GM19099 (cell line): Measurements from ENCODE around the gene BPIFB3.

Experiments
- POLR2A ChIP-seq: IDR thresholded peaks from 3 replicates; pipeline ENCODE4 v1.6.1; 2011; ENCODE audit warnings: low read depth; ENCODE audit not compliant: insufficient read length; ENCODE audit errors: extremely low read depth

BPIFB3 gene

GRCh38 chr20:33022694-33023438, 30.8 kb upstream of the BPIFB3 start:
- TF ChIP-seq POLR2A = no peak

DNA sequence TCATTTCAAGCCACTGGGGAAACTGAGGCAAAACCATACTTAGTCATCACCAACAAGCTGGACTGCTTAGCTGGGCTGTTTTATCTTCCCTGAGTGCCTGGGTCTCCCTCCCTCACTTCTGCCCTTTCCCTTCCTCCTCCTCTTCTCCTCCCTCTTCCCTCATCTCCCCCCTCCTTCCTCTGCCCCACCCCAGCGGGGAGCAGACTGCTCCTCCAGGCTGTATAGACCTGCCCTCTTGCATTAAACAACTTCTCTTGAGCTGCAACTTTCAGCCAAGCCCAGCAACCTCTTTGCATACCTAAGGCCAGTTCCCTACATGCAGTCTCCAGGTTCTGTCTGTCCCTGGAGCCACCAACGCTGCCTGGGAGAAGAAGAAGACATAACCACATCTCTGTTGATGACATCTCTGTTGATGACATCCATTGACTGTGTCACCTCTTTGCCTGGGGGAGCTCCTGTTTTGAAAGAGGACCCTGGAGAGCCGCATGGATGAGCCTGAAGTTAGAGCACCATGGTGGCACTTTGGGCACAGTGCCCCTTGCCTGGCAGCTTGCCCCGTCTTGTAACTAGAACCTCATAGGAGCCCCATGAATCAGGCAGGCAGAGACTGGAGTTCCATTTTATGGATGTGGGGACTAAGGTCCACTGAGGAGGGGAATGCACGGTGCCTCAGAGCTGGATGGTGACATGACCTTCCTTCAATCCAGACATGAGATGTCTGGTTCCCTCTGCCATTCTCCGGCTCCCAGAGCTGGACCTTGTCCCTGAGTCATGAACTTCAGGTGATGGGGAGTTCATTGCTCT, 30.1 kb upstream of the BPIFB3 start:
- TF ChIP-seq POLR2A = no peak

DNA sequence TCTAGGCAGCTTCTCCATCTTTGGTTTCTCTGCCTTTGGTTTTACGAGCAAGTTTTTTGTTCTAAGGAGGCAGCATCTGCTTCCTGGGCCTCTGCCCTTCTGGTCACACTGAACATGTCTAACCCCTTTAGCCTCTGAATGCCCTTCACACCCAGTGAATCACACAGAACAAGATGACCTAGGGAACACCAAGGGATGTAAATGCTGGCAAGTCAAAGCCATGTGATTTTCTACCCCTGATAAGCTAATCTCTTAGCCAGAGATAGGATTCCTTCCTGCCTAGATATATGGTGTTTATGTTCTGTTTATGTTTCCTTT, 29.5 kb upstream of the BPIFB3 start:
- TF ChIP-seq POLR2A = no peak

GRCh38 chr20:33024609-33025317, 28.9 kb upstream of the BPIFB3 start:
- no peak for TF ChIP-seq POLR2A

DNA sequence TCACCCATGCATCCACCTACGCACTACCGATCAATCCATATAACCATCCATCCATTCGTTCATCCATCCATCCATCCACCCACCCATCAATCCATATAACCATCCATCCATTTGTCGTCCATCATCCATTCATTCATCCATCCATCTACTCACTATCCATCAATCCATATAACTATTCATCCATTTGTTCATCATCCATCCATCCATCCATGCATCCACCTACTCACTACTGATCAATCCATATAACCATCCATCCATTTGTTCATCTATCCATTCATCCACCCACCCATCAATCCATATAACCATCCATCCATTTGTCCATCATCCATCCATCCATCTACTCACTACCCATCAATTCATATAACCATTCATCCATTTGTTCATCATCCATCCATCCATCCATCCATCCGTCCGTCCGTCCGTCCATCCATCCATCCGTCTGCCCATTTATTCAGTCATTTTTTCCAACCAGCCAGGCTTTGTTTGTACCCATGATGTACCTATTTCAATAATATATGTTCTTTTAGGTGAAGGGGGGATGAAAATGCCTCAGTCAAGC, 28.3 kb upstream of the BPIFB3 start:
- TF ChIP-seq POLR2A = no peak

- no peak for TF ChIP-seq POLR2A
Measured at GRCh38 chr20:33026072-33026778, 27.5 kb upstream of the BPIFB3 start.

- TF ChIP-seq POLR2A = no peak
Measured at GRCh38 chr20:33026779-33027759, 26.6 kb upstream of the BPIFB3 start.

DNA sequence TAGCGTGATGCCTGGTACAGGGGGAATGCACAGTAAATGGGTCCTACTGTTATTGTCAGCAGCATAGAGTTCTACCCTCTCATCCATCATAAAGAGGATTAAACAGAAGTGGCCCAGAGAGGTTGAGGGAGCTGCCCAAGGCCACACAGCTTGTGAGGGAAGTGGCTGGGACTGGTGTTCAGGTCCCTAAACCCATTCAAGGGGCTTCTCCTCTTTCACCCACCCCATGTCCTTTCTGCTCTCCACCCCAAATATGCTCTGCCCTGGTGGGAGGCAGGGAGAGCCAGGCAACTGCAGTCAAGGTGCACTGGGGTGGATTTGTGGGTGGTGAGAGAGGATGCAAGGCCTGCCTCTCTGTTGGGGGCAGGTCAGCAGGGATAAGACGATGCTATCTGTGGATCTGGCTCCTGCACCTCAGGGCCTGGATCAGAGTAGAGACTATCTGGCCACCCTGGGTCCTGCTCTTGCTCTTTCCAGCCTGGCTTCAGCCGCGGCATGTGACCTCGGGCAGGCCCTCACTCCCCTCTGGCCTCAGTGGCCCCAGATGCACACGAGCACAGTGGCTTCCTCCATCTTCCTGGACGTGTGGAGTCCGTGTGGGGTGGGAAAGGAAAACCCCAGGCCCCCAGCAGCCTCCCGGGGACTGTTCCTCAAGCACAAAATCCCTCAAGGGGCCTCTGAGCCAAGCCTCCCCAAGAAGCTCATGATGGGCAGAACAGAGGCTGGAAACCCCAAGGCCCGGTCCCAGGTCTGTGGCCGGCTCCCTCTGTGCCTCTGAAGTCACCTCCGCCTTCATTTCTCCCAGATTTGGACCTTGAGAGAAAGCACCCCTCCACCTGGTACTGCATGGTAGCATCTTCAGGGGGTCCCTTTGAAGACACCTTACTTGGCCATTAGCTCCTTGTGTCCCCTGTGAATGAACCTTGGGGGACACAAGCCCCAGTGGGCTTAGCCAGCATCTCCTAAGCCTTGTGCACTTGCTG, 25.6 kb upstream of the BPIFB3 start:
- no peak for TF ChIP-seq POLR2A

DNA sequence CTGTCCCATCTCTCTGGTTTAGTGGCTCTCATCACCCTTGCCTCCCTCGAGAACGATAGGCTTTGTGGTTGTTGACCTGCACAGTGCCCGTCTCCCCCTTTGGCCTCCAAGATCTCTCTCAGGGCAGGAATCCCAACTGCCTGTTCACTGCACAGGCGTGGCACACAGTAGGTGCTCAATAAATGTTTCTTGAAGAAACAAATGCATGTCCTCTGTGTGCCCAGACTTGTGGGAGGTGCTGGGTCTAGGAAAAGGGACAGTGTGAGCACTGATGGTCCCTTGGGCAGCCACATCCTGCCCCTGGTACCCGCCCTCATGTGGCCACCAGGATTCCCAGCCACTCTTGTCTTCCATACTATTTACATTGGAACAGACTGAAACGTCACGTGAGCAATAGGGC, 24.8 kb upstream of the BPIFB3 start:
- no peak for TF ChIP-seq POLR2A

DNA sequence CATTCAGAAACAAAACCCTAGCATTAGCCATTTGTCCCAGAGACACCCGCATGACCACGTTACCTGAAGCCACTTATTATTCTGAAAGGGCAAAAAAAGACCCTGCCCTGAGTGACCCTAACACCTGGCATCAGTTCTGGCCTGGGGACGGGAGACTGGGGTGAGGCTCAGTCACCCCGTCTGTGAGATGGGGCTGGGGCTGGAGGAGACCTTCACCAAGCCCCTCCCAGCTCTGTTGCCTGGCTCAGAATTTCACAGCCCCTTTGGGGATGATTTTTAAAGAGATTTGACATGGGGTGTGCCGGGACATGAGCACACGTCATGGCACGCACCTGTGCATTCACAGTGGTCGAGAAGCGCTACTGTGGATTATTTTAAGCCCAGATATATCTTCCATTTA, 23.6 kb upstream of the BPIFB3 start:
- TF ChIP-seq POLR2A = no peak

GRCh38 chr20:33030569-33030968, 23.1 kb upstream of the BPIFB3 start:
- TF ChIP-seq POLR2A = no peak

DNA sequence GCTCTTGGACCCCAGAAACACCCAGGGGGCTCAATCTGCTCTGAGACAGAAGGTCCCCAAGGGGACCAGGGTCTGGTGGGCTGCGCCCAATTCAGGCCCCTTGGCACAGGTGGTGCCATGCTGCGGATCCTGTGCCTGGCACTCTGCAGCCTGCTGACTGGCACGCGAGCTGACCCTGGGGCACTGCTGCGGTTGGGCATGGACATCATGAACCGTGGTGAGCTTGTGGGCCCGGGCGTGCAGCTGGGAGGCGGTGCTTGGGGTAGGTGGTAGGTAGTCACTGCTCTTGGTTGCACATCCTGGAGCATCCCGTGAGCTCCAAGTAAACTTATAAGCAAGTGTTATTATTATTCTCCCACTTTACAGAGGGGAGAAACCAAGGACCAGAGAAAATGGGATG, 22.2 kb upstream of the BPIFB3 start, which contains the start of gene BPIFB6:
BPIFB6 (plus strand) TSS at position 118 of the 400 bp plus-strand sequence; CDS start at position 118, 0 bp downstream.
- TF ChIP-seq POLR2A = no peak

DNA sequence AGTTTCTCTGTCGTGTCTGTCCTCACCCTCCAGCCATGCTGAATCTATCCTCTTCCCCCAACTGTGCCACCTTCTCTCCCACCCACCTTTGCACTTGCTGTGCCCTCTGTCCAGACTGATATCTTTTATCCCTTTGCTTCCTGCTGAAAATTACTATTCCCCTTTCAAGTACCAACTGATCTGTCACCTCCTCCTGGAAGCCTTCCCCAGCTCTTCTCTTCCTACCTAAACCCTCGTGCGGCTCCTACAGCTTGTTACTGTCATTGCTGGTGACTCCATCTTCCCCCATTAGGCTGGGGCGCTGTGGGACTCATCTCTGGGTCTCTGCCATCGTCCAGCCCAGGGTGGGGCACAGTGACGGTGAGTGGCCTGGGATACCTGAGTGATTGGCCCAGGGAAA, 21.1 kb upstream of the BPIFB3 start:
- TF ChIP-seq POLR2A = no peak

- TF ChIP-seq POLR2A = no peak
Measured at GRCh38 chr20:33033381-33033780, 20.3 kb upstream of the BPIFB3 start.
